ENCODE data around the gene DNAJC16.

Gene DNAJC16

DNA sequence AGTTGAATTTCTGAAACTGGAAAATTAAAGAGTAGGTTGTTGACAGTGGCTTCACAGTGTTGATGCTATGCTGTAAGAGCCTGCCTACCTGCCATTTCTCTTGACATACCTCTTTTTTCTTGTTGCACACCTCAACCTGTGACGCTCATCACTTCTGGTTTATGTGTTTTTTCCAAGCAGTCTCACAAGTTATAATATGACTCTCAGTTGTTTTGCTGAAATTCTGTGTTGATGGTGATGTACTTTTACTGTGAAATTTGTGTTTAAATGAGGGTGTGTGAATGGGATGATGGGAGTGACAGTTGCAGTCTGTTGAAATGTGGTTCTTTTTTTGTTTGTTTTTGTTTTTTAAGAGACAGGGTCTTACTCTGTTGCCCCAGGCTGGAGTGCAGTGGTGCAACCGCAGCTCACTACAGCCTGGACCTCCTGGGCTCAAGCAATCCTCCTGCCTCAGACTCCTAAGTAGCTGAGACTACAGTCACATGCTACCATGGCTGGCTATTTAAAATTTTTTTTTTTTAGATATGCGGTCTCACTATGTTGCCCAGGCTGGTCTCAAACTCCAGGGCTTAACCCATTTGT, 97.6 kb downstream of the DNAJC16 start:
- DNase-seq: no peak

DNA sequence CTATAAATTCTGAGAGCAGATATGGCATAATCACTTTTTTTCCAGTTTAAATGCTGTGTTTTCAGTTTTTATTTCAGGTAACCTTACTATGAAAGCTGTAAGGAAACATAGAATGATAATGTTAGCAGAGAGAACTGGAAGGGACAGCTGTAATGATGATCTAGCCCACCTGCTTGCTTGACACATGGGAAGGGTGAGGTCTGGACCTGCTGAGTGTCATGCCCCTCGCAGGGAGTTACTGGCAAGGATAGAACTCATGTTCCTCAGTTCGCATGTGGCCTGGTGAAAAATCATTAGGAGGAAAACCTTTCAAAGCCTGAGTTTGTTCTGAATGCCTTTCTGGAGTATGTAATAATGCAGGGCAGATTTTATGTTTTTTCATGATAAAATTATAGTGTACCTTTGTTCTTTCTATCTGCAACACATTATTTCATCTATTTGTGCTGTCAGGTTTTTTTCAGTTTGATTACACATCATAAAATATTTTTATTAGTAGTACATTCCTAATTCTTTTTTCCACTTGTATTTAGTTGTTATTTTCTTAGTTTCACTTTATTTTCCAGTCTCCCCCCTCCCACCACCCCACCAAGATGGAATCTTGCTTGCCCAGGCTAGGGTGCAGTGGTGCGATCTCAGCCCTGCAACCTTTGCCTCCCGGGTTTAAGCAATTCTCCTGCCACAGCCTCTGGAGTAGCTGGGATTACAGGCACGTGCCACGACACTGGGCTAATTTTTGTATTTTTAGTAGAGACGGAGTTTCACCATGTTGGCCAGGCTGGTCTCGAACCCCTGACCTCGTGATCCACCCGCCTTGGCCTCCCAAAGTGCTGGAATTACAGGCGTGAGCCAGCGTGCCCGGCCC, 98.6 kb downstream of the DNAJC16 start:
- DNase-seq: no peak

Data from DMS53 (cell line).